Stimulated activated CD4-positive, alpha-beta T cell treated with anti-CD3 and anti-CD28 coated beads, Interleukin-15, amount 100 ng/mL, for 24 hours (primary cell): ENCODE data around the gene POFUT2.

Experiments used
- DNase-seq: peaks from one replicate; pipeline ENCODE4 v3.0.0-alpha.2; 2020

The POFUT2 gene

DNA sequence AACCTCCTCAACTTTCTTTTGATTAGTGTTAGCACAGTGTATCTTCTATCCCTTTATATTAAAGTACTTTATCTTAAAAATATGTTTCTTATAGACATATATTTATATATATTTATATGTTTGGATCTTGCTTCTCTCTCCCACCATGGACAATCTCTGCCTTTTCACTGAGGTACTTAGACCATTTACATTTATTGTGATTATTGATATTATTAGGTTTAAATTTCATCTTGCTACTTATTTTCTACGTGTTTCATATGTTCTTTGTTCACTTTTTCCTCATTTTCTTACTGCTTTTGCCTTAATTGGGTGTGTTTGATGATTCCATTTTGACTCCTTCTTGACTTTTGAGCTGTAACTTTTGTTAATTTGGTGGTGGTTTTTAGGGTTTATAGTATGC lies 70.7 kb downstream of the POFUT2 start:
- DNase-seq: no peak

DNA sequence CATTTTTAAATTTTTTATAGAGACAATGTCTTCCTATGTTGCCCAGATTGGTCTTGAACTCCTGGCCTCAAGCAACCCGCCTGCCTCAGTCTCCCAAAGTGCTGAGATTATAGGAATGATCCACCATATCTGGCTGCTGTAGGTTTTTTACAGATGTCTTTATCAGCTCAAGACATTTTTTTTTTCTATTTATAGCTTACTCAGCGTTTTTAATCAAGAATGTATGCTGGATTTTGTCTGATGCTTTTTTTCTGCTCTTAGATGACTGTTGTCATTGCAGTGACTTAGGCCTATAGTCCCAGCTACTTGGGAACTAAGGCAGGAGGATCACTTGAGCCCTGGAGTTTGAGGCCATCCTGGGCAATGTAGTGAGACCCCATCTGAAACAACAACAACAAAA lies 72.5 kb downstream of the POFUT2 start:
- DNase-seq: no peak
